Parathyroid adenoma (tissue), 2 donors: ENCODE measurements around the gene KCNT1.

Experiments used
- H2AFZ ChIP-seq: fragments of 300-600 bp; sonication (generic); one replicate; pipeline ENCODE4 v1.7.0; 2017; ENCODE audit warnings: antibody characterized with exemption, mild to moderate bottlenecking
- H3K27ac ChIP-seq: fragments of 300-600 bp; sonication (generic); one replicate; pipeline ENCODE4 v1.7.0; 2017
- H3K27me3 ChIP-seq: fragments of 300-600 bp; sonication (generic); one replicate; pipeline ENCODE4 v1.7.0; 2017; ENCODE audit warnings: low read length; ENCODE audit not compliant: control insufficient read depth, insufficient read depth
- H3K36me3 ChIP-seq: fragments of 300-600 bp; sonication (generic); one replicate; pipeline ENCODE4 v1.7.0; 2017; ENCODE audit warnings: low read length; ENCODE audit not compliant: control insufficient read depth, insufficient read depth
- H3K4me1 ChIP-seq: fragments of 300-600 bp; sonication (generic); one replicate; pipeline ENCODE4 v1.7.0; 2017; ENCODE audit warnings: control low read depth
- H3K4me2 ChIP-seq: fragments of 300-600 bp; sonication (generic); one replicate; pipeline ENCODE4 v1.7.0; 2017; ENCODE audit warnings: low read length
- H3K4me3 ChIP-seq: fragments of 300-600 bp; sonication (generic); one replicate; pipeline ENCODE4 v1.7.0; 2017; ENCODE audit warnings: low read depth, low read length
- H3K79me2 ChIP-seq: fragments of 300-600 bp; sonication (generic); one replicate; pipeline ENCODE4 v1.7.0; 2017; ENCODE audit warnings: control low read depth
- H3K9ac ChIP-seq: fragments of 300-600 bp; sonication (generic); one replicate; pipeline ENCODE4 v1.7.0; 2017; ENCODE audit warnings: mild to moderate bottlenecking
- H3K9me3 ChIP-seq: fragments of 300-600 bp; sonication (generic); one replicate; pipeline ENCODE4 v1.7.0; 2017; ENCODE audit warnings: low read length; ENCODE audit not compliant: control insufficient read depth
- TF ChIP-seq, protein P1 (sequence below): fragments of 300-600 bp; sonication (generic); IDR thresholded peaks from one replicate; pipeline ENCODE4 v1.7.0; 2017; ENCODE audit warnings: antibody characterized with exemption, mild to moderate bottlenecking
- donor health status: primary hyperparathyroidism.

KCNT1 gene

DNA sequence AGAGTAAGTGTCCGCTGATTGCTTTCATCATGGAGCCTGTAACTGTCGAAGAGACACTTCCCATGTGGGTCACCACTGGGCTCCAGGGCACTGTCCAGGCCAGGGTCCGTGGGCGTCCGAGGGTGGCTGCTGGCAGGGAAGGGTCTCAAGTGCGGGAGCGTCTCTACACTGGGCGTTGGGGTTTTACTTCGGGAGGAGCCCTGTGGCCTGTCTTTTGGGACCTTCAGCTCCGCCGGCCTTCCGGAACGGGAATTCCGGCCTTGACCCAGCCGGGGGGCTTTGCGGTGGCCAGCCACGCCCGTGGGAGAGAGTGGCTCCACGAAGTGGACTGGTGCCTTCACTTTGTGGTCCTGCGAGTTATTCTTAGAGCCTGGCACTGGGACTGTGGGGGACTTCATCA is 119.1 kb downstream of the KCNT1 start:
- H3K79me2 ChIP-seq = no peaks in the 10 kb centered on the region
- H3K4me2 ChIP-seq = no peak overlapping the region
- H3K9me3 ChIP-seq = no peaks in the 10 kb centered on the region
- H3K4me1 ChIP-seq = no peaks in the 10 kb centered on the region
- no peaks in the 10 kb centered on the region for H3K36me3 ChIP-seq
- H2AFZ ChIP-seq = no peak overlapping the region
- no peaks in the 10 kb centered on the region for H3K27me3 ChIP-seq
- H3K27ac ChIP-seq = no peak overlapping the region
- TF ChIP-seq, protein P1, sequence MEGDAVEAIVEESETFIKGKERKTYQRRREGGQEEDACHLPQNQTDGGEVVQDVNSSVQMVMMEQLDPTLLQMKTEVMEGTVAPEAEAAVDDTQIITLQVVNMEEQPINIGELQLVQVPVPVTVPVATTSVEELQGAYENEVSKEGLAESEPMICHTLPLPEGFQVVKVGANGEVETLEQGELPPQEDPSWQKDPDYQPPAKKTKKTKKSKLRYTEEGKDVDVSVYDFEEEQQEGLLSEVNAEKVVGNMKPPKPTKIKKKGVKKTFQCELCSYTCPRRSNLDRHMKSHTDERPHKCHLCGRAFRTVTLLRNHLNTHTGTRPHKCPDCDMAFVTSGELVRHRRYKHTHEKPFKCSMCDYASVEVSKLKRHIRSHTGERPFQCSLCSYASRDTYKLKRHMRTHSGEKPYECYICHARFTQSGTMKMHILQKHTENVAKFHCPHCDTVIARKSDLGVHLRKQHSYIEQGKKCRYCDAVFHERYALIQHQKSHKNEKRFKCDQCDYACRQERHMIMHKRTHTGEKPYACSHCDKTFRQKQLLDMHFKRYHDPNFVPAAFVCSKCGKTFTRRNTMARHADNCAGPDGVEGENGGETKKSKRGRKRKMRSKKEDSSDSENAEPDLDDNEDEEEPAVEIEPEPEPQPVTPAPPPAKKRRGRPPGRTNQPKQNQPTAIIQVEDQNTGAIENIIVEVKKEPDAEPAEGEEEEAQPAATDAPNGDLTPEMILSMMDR = no peak
- H3K4me3 ChIP-seq = no peak overlapping the region
- no peak overlapping the region for H3K9ac ChIP-seq

DNA sequence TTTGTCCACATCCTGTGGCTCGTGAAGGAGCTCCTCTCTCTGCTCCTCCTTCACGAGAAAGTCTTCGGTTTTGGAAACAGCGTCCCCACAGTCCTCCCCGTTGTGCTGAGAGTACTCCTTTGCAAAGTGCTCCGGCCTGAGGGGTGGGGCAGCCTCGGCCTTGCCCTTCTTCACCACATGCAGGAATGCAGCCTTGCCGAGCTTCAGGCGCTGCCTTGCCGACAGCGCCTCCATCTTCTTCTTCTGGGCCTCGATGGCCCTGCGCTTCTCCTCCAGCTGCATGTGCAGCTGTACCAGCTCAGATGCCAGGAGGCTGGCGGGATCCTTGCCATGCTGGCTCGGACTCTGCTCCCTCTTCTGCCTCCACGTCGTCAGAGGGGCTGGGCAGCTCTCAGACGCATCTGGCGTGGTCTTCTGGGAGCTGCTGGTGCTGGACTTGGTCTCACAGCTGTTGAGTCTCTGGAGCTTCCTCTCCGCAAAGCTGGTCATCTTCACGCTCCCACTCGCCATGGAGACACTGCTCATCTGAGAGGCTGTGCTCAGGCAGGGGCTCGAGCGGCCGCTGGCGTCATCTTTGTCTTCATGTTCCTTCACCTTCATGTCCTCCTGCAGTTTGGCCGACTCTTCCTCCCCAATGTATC is 119.9 kb downstream of the KCNT1 start:
- TF ChIP-seq, protein P1 = no peak
- no peaks in the 10 kb centered on the region for H3K9me3 ChIP-seq
- no peaks in the 10 kb centered on the region for H3K27me3 ChIP-seq
- no peaks in the 10 kb centered on the region for H3K36me3 ChIP-seq
- H2AFZ ChIP-seq = no peak overlapping the region
- no peaks in the 10 kb centered on the region for H3K79me2 ChIP-seq
- H3K4me2 ChIP-seq = no peak overlapping the region
- H3K9ac ChIP-seq = no peak overlapping the region
- H3K27ac ChIP-seq = no peak overlapping the region
- H3K4me3 ChIP-seq = no peak overlapping the region
- H3K4me1 ChIP-seq = no peaks in the 10 kb centered on the region

DNA sequence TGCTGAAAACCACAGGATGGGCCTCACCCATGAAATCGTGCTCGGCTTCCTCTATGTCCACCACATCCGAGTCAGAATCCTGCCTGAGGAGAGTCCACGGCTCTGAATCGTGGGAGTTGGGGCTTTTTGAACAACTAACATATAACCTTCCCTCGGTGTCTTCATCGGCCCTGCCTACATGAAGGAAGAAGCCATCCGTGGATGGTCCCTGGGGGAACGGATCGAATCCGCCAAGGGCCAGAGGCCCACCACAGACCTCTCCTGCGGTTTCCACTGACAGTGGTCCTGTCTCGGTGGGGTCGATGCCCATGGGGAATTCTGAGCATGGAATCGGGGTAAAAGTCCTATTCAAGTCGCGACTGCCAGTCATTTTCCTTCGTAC is 120.4 kb downstream of the KCNT1 start:
- H3K4me3 ChIP-seq = no peak overlapping the region
- TF ChIP-seq, protein P1 = no peak
- no peaks in the 10 kb centered on the region for H3K79me2 ChIP-seq
- H3K36me3 ChIP-seq = no peaks in the 10 kb centered on the region
- no peaks in the 10 kb centered on the region for H3K27me3 ChIP-seq
- H3K27ac ChIP-seq = no peak overlapping the region
- no peak overlapping the region for H2AFZ ChIP-seq
- no peaks in the 10 kb centered on the region for H3K4me1 ChIP-seq
- H3K9me3 ChIP-seq = no peaks in the 10 kb centered on the region
- no peak overlapping the region for H3K9ac ChIP-seq
- no peak overlapping the region for H3K4me2 ChIP-seq

DNA sequence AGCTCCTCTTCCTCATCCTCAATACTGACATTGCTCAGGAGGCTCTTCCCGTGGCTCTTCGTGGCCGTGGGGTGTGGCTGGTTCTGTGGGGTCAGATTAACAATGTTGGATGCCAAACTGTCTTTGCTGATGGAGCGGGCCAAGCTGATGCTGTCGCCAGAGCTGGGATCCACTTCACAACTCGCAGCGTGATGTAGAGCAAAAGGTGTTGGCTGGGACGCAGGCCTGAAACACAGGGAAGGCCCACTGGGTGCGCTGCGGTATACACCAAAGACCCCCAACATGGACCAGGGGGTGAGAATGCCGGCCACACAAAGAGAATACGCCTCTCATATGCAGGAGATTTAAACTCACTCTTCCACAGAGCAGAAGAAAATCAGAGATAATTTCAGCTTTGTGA is 121.1 kb downstream of the KCNT1 start:
- H3K79me2 ChIP-seq = no peaks in the 10 kb centered on the region
- no peaks in the 10 kb centered on the region for H3K9me3 ChIP-seq
- TF ChIP-seq, protein P1 = no peak
- H3K4me1 ChIP-seq = no peaks in the 10 kb centered on the region
- no peak overlapping the region for H3K27ac ChIP-seq
- no peak overlapping the region for H3K9ac ChIP-seq
- no peak overlapping the region for H3K4me2 ChIP-seq
- H3K4me3 ChIP-seq = no peak overlapping the region
- H3K27me3 ChIP-seq = no peaks in the 10 kb centered on the region
- H2AFZ ChIP-seq = no peak overlapping the region
- no peaks in the 10 kb centered on the region for H3K36me3 ChIP-seq
